A673 (cell line): Measurements from ENCODE around the gene CDC42SE2.

Source experiments
- CTCF ChIP-seq: fragments of 300-800, 200-600 bp; sonication (generic); conservative IDR thresholded peaks from 2 replicates; pipeline ENCODE4 v1.5.1; 2017; ENCODE audit warnings: low read depth, mild to moderate bottlenecking, antibody characterized with exemption, low read length, moderate library complexity, mixed read lengths
- EZH2 ChIP-seq: fragments of 200-600 bp; sonication (generic); IDR thresholded peaks from 2 replicates; pipeline ENCODE4 v1.6.1; 2017; ENCODE audit warnings: borderline replicate concordance, low read depth, mild to moderate bottlenecking, mixed read lengths, antibody characterized with exemption, low read length; ENCODE audit not compliant: poor library complexity, severe bottlenecking

- TF ChIP-seq CTCF (no peak), EZH2 (no peak)
Measured at GRCh38 chr5:131316026-131316425, 52.2 kb downstream of the CDC42SE2 start.
